GM10248 (cell line): ENCODE data around the gene STK32C.

Experiments used
- CTCF ChIA-PET: fragments of 300-600 bp; sonication (Branson Sonifier 250); formaldehyde crosslinking; extraction: SDS; loops from one replicate; lab custom pipeline; 2021; ENCODE audit warnings: antibody characterized with exemption; lab: Yijun Ruan, JAX
- POLR2A ChIA-PET: fragments of 350-650 bp; sonication (Branson Sonifier 250); formaldehyde crosslinking; extraction: SDS; loops from one replicate; lab custom pipeline; 2020; ENCODE audit warnings: antibody characterized with exemption; lab: Yijun Ruan, JAX
- DNase-seq: peaks from one replicate; pipeline ENCODE4 v3.0.0; 2012; ENCODE audit errors: extremely low spot score
- TF ChIP-seq, protein P1 (sequence below): IDR thresholded peaks from 2 replicates; pipeline ENCODE4 v1.5.1; 2012; ENCODE audit warnings: mild to moderate bottlenecking, low read depth; ENCODE audit errors: extremely low read depth, missing control alignments, control extremely low read depth

STK32C gene

DNA sequence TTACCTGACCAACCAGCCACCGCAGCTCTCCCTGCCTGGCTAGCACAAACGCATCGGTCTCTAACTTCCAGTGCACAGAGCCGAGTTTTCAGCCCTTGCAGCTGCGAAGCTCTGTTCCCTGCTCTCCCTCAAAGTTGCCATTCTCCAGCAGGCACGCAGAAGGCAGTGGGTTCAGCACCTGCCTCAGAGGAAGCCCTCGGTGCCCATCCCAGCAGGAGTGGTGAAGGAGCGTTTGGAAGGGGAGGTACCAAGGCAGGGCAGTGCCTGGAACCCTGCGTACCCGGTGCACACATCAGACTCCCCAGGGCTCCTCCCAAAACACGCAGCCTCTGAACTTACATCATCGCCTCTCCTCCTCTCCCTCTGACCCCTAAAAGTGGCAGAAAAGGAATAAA, 1.7 kb upstream of the STK32C start:
- DNase-seq, result no peak
- ChIA-PET POLR2A (no interaction called here), CTCF (interaction anchor here (1.3 kb wide), 1 partner anchor 10 kb away, joined by 3 read pairs; no protein-coding TSS in a partner anchor)
- TF ChIP-seq, protein P1, sequence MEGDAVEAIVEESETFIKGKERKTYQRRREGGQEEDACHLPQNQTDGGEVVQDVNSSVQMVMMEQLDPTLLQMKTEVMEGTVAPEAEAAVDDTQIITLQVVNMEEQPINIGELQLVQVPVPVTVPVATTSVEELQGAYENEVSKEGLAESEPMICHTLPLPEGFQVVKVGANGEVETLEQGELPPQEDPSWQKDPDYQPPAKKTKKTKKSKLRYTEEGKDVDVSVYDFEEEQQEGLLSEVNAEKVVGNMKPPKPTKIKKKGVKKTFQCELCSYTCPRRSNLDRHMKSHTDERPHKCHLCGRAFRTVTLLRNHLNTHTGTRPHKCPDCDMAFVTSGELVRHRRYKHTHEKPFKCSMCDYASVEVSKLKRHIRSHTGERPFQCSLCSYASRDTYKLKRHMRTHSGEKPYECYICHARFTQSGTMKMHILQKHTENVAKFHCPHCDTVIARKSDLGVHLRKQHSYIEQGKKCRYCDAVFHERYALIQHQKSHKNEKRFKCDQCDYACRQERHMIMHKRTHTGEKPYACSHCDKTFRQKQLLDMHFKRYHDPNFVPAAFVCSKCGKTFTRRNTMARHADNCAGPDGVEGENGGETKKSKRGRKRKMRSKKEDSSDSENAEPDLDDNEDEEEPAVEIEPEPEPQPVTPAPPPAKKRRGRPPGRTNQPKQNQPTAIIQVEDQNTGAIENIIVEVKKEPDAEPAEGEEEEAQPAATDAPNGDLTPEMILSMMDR, result no peak

DNA sequence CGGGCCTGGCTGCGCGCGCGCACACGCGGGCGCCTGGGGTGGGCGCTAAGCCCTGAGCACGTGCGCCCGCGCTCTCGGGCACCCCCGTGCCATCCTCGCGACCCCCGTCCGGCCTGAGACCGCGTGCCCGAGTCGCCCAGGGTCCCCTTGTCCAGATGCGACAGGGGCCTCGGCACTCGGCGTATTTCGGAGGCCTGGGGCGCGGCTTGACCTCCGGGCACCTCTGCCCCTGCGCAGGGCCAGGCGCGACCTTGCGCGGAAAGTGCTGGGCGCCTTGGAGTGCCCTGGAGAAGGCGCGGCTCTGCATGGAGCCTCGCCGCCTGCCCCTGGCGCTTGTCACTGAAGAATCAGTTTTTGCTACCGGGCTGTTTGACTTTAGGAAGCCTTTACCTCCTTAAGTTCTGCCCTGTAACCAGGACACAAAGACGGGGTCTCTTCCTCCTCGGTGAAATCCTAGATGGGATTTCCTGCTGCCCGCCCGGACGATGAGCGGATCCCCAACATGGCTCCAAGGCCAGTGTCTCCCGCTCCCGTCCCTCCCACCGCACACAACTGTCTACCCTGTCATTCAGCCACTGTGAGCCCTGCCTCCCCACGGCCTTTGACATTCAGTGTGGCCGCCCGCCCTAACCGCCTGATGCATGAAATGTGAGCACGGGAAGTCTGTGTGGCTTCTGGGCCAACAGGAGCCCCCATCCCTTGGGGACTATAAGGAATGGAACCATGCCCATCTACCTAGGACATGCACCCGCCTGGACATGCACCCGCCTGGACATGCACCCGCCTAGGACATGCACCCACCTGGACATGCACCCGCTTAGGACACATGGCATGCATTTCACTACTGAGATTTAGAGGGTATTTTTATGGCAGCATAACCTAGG, 1.1 kb upstream of the STK32C start:
- ChIA-PET CTCF (interaction anchor here (1.3 kb wide), 1 partner anchor 10 kb away, joined by 3 read pairs; no protein-coding TSS in a partner anchor), POLR2A (no interaction called here)
- DNase-seq, result peak; percentile 15
- TF ChIP-seq, protein P1, result no peak

DNA sequence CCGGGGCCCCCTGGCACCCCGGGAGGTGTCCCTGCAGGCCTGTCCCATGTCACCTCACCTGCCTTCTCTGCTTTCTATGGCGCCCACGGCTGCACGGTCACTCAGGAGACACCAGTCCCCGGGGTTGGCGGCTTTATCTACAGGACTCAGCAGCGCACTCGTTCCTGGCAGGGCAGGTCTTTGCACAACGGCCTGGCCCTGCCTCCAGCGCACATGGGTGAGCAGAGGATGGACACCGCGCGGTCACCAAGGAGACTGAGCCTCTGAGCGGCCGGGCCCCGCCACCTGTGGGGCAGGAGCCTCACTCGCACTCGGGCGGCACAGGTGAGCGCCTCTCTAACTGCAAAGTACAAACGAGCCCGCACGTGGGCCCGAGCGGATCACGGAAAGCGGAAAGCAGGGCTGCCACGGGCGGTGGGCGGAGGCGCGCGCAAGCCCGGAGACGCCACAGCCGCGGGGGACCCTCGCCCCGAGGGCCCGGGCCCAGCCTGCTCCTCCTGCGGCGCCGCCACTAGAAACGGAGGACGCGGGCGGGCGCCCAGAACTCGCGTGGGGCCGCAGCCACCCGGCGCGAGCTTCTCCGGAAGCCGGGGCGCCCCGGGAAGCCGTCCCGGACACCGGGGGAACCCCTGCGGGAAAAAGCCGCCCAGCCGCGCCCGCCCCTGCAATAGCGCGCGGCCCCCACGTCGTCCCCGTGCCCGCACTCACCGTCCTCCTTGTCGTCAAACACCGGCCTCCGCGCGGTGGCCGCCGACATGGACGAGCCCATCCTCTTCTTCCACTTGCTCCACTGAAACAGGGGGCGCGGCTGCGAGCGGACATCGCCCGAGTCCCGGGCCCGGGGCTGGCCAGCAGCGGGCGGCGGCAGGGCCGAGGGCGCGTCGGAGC, 642 bp downstream of the STK32C start:
- no peak for DNase-seq
- TF ChIP-seq, protein P1, result no peak
- ChIA-PET CTCF (no interaction called here), POLR2A (interaction anchor here (0.6 to 1.0 kb wide), 2 partner anchors 8 to 40 kb away, joined by 3 to 4 read pairs; no protein-coding TSS in a partner anchor)

DNA sequence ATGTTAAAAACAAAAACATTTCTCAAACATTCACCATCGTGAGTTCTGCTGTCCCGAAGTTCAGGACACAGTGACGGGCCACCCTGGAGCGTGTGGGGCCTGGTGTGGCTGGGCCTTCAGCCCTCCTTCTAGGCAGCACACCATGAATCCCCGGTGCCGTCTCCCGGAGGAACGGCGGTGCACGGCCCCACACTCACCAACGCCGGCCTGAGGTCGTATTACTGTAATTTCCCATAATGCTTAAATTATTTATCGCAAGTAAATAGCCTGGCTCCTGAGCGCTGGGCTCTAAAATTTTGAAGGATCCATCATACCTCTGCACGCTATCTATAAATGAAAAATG, 1.4 kb downstream of the STK32C start:
- POLR2A ChIA-PET, result no interaction called here
- CTCF ChIA-PET, result no interaction called here
- TF ChIP-seq, protein P1, result no peak
- DNase-seq, result no peak

DNA sequence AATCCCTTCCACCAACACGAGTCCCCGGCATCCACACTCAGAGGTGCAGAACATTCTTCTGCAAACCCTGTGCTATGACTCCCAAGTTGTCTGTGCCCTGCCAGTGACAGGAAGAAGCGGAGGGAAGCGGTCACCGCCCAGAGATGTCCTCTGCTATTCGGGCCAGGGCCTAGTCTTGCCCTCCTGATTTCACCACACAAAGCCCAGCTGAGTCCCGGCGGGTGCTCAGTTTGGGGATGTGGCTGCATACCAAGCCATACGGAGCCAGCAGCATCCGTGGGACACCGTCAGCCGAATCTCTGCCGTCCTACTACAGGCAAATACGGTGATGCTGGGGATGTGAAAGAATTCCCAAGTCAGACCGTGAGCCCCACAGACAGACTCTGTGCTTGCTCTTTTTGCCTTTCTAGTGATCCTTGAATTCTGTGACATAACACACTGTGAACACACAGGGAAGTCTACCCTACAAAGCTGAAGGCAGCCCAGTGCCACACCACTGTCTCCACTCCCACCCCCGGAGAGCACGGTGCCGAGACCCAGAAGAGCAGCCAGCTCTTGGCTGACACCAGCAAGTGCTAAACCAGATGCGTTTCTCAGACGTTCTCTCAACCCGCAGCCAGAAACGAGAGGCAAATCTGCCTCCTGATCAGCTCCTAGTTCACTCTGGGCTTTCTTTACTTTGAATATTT, 2.0 kb downstream of the STK32C start:
- ChIA-PET CTCF (no interaction called here), POLR2A (no interaction called here)
- TF ChIP-seq, protein P1, result no peak
- DNase-seq, result no peak
